22Rv1 (cell line): ENCODE measurements around the gene SYVN1.

Source experiments
- H3K27ac ChIP-seq: fragments of 450-650 bp; 2 replicates; pipeline ENCODE4 v1.5.1; 2017
- ZFX ChIP-seq: fragments of 450-650 bp; IDR thresholded peaks from 2 replicates; pipeline ENCODE4 v1.6.1; 2017; ENCODE audit warnings: antibody characterized with exemption, borderline replicate concordance
- TF ChIP-seq, protein P1 (sequence below): fragments of 450-650 bp; IDR thresholded peaks from 2 replicates; pipeline ENCODE4 v1.5.1; 2017; ENCODE audit warnings: mild to moderate bottlenecking

SYVN1 gene

GRCh38 chr11:65078786-65079342 lies 55.5 kb downstream of the SYVN1 start:
- H3K27ac ChIP-seq = peak overlapping the region; percentile 20; the same call in 1 of the 2 replicates
- TF ChIP-seq, protein P1, sequence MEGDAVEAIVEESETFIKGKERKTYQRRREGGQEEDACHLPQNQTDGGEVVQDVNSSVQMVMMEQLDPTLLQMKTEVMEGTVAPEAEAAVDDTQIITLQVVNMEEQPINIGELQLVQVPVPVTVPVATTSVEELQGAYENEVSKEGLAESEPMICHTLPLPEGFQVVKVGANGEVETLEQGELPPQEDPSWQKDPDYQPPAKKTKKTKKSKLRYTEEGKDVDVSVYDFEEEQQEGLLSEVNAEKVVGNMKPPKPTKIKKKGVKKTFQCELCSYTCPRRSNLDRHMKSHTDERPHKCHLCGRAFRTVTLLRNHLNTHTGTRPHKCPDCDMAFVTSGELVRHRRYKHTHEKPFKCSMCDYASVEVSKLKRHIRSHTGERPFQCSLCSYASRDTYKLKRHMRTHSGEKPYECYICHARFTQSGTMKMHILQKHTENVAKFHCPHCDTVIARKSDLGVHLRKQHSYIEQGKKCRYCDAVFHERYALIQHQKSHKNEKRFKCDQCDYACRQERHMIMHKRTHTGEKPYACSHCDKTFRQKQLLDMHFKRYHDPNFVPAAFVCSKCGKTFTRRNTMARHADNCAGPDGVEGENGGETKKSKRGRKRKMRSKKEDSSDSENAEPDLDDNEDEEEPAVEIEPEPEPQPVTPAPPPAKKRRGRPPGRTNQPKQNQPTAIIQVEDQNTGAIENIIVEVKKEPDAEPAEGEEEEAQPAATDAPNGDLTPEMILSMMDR = no peak
- TF ChIP-seq ZFX = no peak

DNA sequence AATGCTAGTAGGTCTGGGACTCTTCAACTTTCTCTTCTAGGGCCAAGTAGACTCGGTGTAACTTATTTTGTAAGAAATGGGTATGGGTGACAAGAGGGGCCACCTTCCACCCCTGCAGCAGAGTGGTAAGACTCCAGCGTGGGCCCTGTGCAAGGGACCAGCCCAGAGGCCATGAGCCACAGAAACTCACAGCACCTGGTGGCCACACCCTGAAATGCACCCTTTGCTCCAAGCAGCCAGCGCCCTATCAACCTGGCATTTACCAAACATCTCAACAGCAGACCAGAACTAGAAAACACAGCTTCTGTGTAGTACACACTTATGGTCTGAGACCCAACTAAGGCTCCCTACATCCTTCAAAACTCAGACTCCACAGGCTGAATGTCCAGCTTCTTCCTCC lies 56.2 kb downstream of the SYVN1 start:
- peak overlapping the region; percentile 20; the same call in 1 of the 2 replicates for H3K27ac ChIP-seq
- TF ChIP-seq, protein P1 = peak; percentile 73
- TF ChIP-seq ZFX = no peak

GRCh38 chr11:65077451-65077850 lies 56.9 kb downstream of the SYVN1 start:
- TF ChIP-seq, protein P1 = no peak
- TF ChIP-seq ZFX = no peak
- H3K27ac ChIP-seq = no peak overlapping the region
